Measurements from ENCODE around the gene ANKS3.

GRCh38 chr16:4750896-4751295 is 16.8 kb upstream of the ANKS3 start:
- TF ChIP-seq, protein P1, sequence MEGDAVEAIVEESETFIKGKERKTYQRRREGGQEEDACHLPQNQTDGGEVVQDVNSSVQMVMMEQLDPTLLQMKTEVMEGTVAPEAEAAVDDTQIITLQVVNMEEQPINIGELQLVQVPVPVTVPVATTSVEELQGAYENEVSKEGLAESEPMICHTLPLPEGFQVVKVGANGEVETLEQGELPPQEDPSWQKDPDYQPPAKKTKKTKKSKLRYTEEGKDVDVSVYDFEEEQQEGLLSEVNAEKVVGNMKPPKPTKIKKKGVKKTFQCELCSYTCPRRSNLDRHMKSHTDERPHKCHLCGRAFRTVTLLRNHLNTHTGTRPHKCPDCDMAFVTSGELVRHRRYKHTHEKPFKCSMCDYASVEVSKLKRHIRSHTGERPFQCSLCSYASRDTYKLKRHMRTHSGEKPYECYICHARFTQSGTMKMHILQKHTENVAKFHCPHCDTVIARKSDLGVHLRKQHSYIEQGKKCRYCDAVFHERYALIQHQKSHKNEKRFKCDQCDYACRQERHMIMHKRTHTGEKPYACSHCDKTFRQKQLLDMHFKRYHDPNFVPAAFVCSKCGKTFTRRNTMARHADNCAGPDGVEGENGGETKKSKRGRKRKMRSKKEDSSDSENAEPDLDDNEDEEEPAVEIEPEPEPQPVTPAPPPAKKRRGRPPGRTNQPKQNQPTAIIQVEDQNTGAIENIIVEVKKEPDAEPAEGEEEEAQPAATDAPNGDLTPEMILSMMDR (IDR thresholded peaks at IDR 0.05; ENCODE audit: borderline replicate concordance, extremely low read depth, low read length, poor library complexity, severe bottlenecking): no peak
- TF ChIP-seq EZH2 (IDR thresholded peaks at IDR 0.05; ENCODE audit: borderline replicate concordance, low read depth, low read length, severe bottlenecking): no peak

All from DND-41 (cell line).